Inflammatory macrophage treated with lipopolysaccharide for 1 hour (primary cell): Measurements from ENCODE around the gene HOXC9.

ENCODE experiments used
- DNase-seq, 2 donors: peaks; one replicate each; pipeline ENCODE4 v3.0.0-alpha.2; 2020 to 2022

Gene HOXC9

DNA sequence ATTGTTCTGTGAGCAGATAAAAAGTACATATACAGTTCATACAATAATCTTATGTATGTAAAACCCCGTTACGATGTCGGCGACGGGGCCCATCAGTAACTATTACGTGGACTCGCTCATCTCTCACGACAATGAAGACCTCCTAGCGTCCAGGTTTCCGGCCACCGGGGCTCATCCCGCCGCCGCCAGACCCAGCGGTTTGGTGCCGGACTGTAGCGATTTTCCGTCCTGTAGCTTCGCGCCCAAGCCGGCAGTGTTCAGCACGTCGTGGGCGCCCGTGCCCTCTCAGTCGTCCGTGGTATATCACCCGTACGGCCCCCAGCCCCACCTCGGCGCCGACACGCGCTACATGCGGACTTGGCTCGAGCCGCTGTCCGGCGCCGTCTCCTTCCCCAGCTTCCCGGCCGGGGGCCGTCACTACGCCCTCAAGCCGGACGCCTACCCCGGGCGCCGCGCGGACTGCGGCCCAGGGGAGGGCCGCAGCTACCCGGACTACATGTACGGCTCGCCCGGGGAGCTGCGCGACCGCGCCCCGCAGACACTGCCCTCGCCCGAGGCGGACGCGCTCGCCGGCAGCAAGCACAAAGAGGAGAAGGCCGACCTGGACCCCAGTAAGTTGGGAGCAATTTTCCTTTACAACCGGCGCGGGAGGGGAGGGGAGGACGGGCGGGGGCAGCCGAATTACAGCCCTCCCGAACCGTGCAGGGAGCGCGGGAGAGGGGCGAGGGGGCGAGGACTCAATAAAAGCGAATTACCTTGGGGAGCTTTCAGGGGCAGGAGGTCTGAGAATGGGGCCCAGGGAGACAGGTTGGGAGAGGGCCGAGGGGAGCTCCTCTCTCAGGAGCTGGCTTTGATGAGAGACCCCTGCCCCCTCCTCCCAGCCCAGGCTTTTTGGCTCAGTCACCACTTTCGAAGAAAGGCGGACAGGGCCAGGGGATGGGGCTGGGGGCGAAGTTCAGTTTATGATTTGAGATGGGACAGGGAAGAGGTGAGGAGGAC, at the start of gene HOXC9:
TSS of gene HOXC9 (plus strand) at position 46 of the 999 bp plus-strand sequence. CDS start at position 74, 28 bp downstream.
- no peak for DNase-seq

DNA sequence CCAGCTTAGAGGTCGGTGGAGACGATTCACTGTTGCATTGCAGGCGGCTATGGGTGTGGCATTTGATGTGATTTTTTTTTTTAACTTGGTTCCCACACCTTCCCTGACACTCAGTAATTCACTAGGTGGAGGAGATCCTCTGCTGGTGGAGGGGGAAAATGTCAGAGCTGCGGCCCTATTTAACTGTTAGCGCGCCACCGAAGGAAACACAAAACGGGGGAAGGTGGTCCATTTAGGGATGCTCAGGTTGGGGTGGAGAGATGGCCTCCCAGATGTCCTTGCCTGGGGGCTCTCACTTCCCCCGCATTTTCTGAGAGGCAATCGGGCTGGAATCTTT, 49.6 kb upstream of the HOXC9 start:
- DNase-seq, result no peak

DNA sequence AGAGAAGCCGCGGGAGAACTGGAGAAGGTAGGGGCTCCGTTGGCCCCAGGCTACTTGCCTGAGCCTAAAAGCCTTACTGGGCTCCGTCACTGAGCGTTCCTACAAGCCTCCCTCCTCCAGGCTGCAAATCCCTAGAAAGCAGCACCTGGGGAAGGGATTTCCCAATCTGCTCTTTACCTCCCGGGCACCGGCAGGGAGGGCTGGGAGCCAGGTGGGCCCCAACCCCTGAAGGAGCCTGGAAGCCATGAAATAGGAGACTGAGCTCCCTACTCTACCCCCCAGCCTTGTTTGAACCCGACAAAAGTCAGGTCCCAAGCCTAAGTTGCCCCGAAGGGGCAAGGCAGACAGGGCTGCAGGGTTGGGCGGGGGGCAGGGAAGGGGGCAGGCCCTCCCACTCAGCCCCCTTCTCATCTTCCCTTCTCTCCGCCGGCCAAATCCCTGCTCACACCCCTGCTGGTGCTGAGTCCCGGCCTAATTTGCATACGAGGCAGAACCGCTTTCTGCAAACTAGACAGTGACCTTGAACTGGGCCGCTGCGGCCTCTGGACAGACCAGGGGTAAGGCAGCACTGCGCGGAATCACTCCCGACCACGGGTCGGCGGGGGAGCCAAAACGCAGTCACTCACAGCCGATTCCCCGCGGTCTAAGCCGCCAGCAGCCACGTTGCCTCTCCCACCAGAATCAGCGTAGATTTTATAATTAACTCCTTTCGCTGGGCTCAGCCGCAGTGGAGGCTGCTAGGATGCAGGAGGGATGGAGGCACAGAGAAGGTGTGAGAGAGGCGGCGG, 49.0 kb upstream of the HOXC9 start:
- no peak for DNase-seq

DNA sequence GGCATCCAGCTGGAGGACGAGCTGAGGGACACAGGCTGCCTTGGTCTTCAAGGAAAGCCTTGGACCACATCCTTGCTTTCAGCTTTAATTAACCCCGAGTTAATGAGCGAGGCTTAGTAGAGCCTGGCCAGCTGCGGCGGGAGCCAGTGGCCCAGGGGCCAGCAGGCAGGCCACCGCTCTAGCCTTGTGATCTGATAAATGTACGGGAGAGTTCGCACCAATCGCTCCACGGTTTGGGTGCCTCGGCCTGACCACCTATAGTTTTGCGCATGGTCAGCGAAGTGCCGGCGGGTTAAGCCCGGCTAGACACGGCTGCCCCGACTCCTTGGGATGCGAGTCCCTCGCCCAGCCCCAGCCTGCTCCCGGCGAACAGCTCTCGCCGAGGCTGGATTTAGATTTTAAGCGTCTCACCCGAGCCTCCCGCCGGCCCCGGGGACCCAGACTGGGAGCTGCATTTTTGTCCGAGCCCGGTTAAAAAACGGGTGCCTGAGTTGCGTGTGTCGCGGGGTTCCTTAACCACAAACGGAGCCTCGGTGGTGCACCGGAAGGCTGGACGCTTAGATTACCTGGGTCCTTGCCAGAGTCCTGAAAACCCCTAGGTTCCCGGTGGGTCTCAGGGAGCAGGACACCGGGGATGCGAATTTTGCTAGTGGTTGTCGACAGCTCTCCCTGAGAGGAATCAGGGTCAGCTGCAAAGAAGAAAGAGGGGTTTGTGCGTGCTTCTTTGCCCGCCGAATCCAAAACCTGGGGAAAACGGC, 48.2 kb upstream of the HOXC9 start:
- DNase-seq, result no peak

DNA sequence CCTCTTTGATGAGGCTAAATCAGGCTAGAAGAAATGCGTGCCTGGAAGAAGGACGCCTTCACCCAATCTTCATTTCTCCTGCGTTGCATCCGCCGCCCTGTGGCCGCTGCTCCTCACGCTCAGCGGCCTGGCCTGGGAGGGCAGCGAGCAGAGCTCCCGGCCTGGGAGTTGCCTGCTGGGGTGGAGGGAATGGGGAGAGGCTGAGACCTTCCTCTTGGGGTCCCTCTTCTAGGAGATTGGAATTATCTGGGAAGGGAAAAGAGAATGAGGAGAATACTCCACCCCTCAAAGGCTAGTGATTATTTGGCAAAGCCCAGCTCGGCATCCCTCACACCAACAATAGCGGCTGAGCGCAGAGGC, 47.6 kb upstream of the HOXC9 start:
- DNase-seq, result no peak

DNA sequence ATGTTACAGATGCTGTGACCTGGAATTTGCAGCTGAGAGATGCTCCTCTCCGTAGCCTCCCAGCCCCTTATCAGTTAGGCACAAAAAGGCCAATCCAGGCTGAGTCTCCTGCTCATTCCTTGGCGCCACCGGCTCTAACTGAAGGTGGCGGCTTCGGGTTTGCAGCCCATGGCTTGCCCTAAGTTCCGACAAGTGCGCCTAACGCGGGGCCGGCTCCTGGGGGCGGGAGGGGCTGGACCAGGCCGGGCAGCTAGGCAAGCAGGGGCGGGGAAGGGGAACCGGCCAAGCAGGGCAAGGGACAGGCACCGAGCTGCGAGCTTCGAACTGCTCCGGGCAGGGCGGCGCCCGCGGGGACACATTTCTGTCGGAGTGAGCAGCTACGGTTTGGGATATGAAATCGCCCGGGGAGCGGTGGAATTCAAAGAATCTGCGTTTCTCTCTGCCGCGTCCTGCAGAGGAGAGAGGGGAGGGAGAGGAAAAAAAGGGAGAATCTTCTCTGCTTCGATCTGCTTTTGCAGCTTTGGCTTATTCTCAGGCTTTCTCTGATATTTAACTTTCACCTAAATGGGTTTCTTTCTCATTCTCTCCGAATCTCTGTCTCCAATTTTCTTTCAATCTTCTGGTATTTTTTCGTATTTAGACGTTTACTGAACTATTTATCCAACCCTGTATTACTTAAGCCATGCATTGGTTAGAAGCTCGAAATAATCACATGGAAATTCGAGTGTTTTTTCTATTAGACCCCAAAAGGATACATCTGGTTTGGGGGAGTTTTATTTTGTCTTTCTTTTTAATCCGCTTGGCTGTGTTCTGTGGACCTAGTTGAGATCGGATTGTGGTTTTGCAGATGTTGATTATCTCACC, 46.9 kb upstream of the HOXC9 start:
- no peak for DNase-seq

DNA sequence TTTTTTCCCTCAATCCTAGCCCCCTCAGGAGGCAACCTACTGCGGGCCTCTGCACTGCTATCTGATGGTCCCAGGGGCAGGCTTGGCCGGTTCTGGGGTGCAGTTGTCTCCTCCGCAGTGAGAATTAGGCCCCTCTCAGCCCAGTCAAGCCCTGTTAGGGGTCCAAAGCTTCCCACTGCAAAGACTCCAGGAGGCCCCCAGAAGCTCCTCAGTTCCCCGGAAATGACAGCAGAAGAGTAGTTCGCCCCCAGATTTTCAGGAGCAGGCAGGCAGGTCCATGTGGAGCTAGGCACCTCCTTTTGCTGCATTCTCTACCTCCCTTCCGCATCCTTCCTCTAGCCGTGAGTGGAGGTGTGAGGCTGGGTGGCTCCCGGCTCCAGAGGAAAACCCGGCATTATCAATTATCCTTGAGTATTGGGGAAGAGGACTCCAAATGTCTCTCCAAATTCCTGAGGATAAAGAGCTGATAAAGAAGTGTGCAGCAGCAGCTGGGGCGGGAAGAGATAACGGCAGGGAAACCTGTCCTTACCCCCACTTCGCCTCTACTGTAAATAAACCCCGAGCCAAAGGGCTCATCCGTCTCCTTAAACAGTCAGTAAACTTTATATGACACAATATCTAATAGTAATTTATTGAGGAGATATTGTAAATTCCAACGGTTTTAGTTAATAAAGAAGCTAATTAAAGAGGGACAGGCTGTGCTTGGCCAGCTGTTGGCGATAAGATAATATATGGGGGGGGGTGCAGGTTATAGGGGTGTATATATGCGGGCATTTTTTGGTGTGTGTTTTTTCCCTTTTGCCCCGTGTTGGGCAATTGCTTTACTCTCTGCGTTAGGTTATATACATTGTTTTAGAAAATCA, 45.9 kb upstream of the HOXC9 start:
- DNase-seq, result no peak

DNA sequence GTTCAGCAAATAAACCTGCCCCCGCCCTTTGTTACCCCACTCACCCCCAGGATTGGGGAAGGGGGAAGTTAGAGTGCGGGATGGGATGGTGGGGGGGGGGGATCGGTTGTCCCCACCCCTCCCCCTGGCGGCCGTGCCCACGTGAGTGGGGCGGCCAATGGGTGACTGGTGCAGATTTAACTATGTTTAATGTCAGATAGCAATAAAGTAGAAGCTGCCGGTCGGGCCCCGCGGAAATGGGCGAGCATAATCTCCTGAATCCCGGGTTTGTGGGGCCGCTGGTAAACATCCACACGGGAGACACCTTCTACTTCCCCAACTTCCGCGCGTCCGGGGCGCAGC, 45.3 kb upstream of the HOXC9 start, which contains the start of gene HOXC12:
TSS of gene HOXC12 (plus strand) at position 210 of the 342 bp plus-strand sequence. CDS start at position 237, 27 bp downstream.
- DNase-seq, result no peak

DNA sequence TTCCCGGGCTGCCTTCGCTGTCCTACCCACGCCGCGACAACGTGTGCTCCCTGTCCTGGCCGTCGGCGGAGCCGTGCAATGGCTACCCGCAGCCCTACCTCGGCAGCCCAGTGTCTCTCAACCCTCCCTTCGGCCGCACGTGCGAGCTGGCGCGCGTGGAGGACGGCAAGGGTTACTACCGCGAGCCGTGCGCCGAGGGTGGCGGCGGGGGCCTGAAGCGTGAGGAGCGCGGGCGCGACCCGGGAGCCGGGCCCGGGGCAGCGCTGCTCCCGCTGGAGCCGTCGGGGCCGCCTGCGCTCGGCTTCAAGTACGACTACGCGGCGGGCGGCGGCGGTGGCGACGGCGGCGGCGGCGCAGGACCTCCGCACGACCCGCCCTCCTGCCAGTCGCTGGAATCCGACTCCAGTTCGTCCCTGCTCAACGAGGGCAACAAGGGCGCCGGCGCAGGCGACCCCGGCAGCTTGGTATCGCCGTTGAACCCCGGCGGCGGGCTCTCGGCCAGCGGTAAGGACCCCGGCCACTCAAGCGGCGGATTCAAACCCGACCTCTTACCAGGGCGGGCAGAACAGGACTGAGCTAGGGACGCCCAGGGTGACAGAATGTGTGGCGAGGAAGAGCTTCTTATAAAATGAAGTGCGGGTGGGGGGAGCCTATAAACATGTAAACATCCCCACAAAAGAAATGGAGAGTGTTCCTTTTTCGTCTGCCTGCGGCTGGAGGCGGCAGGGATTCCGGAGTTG, 44.8 kb upstream of the HOXC9 start:
- DNase-seq, result no peak

DNA sequence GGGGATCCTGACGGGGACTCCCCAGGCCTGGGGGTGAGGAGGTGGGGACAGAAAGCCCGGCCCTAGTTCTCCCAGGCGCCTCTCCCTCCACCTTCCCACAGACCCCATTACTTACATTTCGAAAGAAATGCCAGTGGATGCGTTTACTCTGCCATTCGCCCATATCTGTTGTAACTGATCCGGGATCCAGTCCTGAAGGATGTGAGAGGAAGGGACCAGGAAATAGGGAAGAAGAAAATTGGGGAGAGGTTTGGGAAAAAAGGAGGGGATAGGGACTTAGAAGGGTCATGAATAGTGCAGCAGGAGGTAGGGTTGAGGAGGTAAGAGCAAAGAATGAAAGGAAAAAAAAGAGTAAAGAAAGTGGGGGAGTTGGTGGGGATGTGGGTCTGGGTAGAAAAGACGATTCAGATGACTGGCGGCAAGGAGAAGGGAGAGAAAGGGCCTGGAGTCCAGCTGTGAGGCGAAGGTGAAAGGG, 44.1 kb upstream of the HOXC9 start:
- DNase-seq, result no peak

DNA sequence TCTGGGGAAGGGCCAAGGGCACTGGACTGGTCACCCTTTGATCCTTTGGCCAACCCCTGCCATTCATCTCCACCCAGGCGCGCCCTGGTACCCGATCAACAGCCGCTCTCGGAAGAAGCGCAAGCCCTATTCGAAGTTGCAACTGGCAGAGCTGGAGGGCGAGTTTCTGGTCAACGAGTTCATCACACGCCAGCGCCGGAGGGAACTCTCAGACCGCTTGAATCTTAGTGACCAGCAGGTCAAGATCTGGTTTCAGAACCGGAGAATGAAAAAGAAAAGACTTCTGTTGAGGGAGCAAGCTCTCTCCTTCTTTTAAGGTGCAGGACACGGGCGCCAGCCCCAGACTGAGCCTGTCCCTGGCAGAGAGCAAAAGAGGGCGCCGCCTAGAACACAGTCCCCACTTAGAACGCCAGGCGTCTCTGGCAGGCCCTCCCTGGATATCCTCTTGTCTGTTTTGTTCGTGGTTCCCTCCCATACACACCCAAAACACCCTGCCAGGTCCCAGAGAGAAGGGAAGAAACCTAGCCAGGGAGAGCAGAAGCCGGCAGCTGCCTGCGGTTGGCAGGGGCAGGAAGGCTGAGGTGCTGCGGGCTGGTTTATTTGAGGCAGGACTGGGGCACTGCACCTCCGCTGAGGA, 43.6 kb upstream of the HOXC9 start:
- no peak for DNase-seq

DNA sequence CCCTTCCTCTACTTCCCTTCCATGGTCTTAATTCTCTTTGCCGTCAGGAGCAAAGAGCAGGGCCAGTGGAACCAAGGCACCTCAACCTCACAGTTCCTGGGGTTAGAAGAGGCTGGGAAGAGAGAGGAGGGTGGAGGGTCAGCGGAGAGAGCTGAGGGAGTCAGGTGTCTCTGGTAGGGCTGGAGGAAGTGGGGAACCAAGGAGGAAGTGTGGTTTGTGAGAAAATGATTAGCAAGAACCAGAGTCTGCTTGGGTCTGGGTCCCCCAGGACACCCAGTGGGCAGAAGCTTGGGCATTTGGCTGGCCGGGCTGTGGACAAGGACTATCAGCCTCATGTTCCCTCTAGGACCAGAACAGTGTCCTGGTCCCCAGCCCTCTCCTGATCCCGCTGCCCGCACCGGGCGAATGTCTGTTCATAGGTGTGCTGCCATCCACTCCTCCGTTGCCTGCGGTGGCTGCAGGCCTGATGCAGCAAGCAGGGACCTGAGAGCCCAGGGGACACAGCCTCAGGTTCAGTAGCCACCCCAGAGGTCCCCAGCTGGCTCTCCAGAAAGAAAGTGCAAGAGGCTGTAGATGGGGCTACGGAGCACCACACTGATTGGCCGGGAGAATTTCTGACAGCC, 42.9 kb upstream of the HOXC9 start:
- no peak for DNase-seq

DNA sequence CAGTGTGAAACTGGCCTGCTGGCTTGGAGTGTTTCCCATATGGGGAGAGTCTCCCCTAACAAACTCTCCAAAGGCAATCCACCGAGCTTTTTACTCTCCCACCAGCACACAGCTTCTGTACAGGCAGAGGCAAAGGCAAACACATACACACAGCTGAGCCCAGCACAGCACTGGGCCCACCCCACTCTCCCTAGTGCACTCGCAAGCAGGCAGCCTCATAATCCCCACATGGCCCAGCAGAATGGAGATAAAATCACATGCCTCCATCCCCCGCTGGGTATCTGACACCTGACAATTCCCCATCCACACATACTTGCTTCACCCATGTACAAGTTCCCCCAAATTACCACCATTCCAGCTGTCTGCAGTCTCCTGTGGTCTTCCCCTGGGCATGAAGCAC, 41.8 kb upstream of the HOXC9 start:
- DNase-seq, result no peak

DNA sequence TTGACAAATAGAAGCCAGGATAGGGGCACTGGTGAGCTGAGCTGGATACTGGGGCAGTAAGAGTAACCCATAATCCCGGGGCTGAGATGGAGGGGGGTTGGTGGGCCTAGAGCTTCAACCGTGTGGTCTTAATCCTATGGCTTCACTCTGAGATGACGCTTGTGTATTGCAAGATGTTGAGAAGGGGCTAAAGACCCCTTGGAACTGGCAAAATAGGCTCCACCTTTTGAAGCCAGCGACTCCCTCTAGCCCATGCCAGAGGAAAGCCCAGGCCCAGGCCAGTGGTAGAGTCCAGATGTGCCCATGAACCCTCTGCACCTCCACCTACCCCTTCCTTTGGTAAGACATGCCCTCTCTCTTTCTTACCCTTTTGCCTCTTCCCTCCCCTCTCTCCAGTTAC, 40.6 kb upstream of the HOXC9 start:
- no peak for DNase-seq

DNA sequence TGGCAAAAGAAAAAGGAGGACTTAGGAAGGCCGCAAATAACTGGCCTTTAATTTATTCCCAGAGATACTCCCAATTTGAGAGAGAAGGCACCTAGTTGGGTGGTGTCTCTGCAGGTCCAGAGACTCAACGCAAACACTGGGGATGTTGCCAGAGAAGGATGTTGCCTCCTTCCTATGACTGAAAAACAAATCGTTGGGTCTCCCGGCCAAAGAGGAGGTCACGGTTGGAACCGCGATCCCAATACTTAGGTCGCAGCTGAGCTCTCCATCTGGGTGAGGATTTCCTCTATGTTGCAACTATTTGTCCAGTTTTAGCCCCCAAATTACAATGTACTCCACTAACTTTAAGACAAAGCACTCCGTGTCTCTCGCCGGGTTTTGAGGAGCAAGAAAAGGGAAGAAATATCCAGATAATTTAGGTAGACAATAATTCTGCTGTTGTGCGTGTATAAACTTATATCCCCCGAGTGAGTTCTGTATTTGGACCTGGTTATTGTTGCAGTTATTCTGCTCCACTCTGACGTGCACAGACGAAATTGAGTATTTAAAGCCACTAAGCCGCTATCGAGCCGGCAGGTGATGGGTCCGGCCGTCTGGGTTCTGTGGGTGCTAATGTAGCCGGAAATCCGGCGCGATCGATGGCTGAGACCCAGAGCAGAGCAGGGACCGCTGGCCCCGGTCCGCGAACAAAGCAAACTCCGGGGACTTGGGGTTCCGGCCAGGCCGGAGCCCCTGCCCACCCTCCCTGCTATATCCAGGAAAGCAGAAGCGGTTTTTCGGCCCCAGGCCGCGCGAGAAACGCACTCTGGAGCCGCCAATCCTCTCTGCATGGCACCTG, 39.6 kb upstream of the HOXC9 start:
- no peak for DNase-seq

DNA sequence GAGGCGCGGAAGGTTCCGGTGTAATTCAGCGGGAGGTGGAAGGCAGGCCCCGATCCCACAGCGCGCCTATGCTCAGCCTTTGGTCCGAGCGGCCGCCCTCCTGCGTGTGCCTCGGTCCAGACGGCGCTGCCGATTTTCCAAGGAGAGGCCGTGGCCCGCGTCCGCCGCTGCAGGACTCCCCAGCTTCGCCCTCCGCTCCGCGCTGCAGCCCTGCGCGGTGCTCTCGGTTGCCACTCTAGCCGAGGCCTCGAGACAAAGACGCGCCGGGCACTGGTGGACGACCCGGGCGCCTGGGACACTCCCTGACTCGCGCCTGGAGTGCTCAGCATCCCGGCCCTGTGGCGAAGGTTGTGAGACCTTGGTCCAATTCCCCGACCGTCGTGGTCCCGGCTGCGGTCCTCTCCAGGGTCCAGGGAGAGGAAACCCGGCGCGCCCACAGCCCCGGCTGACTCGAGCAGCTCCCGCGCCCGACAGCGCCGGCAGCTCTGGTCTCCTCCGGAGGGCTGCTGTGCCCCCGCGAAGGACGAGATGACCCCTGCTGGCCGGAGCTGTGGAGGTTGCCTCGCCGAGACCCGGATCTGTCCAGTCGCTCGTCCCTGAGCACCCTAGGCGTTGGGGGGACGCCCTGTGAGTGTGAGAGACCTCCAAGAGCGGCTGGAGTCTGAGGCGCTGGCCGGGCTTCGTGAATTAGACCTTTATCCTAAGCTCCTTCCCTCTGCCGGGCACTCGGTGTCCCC, 38.8 kb upstream of the HOXC9 start:
- no peak for DNase-seq

DNA sequence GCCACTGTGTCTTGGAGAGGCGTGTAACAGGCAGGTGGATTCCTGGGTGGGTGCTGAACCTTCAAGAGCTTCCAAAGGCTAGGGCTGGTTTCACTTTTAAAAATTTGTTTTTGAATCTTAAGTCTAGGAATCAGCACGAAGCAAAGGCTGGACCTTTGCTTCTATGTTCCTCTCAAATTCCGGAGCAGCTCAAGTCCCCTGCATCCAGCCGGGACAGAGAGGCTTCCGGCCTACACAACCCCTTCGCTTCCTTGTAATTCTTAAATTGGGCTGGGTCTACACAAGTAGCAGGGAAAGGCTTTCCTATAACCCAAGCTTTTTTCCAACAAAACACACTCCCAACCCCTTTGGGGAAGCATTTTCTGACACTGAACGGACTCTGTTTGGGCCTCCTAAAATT, 37.0 kb upstream of the HOXC9 start:
- DNase-seq, result no peak
